NCI-H187 (cell line): Measurements from ENCODE around the gene NUP133.

Experiments
- DNase-seq, 2 experiments: peaks; one replicate each; lab custom pipeline; 2025; lab: John Stamatoyannopoulos, UW

The NUP133 gene

DNA sequence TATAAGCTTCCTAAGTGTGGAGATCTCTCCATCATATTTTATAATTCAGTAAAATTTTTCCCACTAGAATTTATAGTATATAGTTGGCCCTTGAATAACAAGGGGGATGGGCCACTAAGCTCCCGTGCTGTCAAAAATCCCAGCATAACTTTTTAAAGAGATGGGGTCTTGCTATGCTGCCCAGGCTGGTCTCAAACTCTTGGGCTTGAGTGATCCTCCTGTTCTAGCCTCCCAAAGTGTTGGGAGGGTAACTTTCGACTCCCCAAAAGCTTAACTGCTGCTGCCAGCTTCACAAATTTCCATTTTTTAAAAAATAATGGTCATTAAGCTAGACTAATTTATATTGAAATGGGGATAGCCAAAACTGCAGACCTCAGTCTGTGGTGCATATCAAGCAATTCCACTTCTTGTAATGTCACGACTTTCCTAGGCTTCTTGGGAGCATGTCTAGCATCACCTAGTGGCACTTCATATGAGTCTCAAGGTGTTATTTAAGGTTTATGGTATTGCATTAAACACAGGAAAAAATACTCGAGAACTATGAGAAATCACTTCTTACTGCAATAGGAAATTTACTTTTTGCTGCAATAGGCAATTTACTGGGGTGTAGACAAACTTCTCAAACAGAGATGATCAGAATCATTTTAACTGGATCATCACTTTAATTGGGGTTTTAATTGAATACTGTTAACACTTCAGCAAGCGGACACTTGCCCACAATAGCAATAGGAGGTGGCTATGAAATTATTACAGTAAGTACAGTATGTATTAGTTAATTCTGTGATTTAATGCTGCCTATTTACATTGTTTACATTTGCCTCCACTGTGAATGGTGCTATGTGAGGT, 55.0 kb downstream of the NUP133 start:
- no peak for DNase-seq

DNA sequence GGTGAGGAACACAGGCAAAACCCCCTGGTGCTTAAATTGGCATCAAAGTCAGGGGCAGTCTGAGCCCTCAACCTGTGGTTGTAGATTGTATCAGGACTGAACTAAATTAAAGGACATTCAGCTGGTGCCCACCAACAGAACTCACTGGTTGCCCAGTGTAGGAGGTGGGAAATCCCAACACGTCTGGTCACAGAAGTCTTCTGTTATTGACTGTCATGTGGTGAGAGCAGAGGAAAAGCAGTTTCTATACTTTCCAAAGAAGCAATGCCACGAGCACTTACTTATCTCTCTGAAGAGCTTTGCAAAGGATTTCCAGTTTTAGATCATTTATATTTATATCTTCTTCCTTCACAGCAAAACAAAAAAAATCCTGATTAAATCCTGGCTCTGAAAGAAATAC, 59.3 kb downstream of the NUP133 start:
- no peak for DNase-seq

GRCh38 chr1:229448354-229448753, 59.8 kb downstream of the NUP133 start:
- no peak for DNase-seq

GRCh38 chr1:229447809-229448252, 60.3 kb downstream of the NUP133 start:
- no peak for DNase-seq

DNA sequence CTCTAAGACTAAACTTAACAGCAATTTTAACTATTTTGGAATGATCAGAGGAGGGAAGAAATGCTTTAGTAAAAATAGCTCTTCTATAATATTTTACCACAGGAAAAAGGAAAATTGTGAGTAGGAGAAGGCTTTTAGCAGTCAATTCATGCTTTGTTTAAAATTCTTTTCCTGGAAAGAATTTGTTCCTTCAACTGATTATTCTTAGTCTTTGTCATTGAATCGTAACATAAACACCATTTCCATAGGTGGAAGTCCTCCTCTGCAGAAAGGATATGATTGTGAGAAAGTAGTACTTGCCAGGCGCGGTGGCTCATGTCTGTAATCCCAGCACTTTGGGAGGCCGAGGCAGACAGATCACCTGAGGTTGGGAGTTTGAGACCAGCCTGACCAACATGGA, 62.3 kb downstream of the NUP133 start:
- DNase-seq, result no peak

DNA sequence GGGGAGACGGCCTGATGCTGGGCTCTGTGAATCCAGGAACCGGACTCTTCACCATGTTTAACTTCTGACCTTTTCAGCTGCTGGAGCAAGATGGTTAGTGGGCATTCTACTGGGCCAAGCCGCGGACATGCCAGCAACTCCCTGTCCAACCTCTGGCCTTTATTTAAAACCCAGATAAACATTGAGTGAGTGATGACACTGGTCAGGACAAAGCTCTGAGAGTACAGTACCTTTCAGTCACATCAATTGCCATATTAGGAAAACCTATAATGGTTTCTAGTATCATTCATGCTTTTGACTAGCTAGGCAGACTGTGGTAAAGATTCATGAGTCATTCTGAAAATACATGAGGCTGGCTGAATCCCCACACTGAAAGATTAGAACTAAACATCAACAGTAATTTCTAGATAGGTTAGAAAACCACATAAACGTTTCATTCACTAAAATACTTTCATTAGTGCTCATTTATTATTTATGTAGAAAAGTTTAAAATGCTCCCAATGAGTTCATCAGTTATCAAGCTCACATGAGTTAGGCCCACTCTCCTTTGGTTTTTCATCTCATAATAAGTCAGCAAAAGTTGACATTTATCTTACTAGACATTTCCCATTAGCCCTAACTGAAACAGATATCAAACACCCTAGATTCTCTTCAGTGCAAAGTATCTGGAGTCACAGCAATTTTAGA, 67.1 kb downstream of the NUP133 start:
- DNase-seq, result no peak

DNA sequence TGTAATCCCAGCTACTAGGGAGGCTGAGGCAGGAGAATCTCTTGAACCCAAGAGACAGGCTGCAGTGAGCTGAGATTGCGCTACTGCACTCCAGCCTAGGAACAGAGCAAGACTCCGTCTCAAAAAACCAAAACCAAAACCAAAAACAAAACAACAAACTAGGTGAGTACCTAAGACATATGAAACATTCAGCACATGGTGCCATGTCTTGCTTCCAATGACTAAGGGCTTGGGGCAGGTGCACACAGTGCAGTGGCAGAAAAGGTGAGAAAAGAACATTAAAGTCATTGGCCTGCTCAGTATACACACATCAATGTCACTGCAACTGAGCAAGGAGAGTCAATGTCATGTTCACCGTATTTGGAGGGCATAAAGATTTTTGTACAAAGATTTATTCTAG, 70.1 kb downstream of the NUP133 start:
- DNase-seq, result no peak

DNA sequence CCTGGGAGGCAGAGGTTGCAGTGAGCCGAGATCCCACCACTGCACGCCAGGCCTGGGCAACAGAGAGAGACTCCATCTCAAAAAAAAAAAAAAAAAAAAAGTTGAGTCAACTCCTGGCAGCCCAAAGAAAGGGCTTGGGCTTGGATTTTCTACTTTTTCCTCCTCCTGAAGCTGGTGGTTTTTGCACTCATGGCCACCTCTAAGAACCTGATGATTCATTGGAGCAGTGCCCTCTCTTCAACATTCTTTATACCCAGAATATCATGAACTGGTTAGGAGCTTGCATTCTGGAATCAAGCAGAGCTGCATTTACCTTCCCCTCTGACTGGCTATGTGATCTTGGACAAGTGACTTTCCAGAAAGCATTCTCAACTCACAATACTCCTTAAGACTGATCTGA, 70.7 kb downstream of the NUP133 start:
- no peak for DNase-seq

DNA sequence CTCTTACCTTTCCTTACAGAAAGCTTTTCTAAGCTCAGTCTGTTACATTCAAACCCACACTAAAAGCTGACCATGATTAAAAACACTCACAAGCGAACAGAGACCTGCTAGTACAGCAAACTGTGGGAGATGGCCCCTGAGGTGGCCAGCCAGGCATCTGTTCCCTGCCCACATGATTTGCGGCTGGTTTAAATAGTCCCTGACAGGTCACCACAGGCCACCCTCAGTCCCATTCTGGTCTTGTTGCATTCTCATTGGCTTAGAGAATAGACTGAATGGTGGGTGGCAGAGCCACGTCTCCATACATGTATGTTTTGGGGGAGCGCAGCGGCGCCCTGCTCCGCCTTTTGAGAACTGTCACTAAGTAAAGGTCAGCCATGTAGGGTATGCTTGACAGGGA, 71.9 kb downstream of the NUP133 start:
- no peak for DNase-seq

GRCh38 chr1:229434641-229435051, 73.5 kb downstream of the NUP133 start:
- no peak for DNase-seq

DNA sequence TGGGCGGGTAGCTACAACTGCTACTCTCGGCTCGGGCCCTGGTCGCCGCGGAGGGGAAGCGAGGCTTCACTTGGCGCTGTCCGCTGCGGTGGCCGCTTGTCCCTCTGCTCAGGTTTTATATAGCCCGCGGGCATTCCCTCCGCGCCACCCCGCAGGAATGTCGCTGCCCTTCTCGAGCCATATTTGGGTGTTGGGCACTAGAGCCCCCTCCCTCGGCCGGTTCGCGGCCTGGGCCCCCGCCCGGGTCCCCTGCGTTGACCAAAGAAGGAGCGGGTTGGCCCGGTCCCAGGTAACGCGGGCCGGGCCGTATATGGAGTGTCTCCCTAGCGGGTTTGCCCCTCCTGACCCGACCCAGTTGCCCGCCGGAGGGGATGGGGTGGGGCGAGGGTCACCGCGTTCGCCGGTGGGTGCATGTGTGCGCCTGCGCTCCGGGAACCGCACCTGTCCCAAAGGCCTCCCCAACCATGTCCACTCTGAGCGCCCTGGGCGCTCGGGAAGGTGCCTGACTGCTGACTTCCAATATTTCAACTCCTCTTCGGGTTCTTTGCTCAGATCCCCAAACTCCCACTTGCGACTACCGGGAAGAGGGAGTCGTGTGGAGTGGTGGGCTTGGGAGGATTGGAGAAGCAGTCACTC, 74.0 kb downstream of the NUP133 start, which contains the start of gene ACTA1:
Gene ACTA1 (minus strand): TSS at position 90 of the 636 bp plus-strand sequence. CDS start 979 bp downstream, outside the sequence.
- no peak for DNase-seq

- no peak for DNase-seq
Measured at GRCh38 chr1:229433364-229434004, 74.7 kb downstream of the NUP133 start.

DNA sequence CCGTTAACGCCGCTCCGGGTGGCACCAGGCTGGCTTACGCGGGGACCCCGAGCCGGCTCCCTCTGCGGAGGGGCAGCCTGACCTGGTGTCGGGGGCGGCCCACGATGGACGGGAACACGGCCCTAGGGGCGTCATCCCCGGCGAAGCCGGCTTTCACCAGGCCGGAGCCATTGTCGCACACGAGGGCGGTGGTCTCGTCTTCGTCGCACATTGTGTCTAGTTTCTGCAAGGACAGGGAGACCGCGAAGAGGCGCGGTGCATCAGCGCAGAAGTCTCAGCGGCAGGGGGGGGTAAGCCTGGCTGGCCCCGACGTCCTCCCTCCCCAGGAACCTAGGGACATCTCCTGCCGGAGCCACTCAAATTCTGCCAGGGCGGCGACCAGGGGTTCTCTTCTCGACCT, 75.2 kb downstream of the NUP133 start:
- no peak for DNase-seq

DNA sequence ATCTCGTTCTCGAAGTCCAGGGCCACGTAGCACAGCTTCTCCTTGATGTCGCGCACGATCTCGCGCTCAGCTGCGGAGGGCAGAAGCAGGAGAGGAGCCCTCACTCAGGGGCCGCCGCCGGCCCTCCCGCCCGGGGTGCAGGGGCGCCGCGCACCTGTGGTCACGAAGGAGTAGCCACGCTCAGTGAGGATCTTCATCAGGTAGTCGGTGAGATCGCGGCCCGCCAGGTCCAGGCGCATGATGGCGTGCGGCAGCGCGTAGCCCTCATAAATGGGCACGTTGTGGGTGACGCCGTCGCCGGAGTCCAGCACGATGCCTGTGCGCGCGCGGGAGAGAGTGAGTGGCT, 76.1 kb downstream of the NUP133 start:
- DNase-seq, result no peak

DNA sequence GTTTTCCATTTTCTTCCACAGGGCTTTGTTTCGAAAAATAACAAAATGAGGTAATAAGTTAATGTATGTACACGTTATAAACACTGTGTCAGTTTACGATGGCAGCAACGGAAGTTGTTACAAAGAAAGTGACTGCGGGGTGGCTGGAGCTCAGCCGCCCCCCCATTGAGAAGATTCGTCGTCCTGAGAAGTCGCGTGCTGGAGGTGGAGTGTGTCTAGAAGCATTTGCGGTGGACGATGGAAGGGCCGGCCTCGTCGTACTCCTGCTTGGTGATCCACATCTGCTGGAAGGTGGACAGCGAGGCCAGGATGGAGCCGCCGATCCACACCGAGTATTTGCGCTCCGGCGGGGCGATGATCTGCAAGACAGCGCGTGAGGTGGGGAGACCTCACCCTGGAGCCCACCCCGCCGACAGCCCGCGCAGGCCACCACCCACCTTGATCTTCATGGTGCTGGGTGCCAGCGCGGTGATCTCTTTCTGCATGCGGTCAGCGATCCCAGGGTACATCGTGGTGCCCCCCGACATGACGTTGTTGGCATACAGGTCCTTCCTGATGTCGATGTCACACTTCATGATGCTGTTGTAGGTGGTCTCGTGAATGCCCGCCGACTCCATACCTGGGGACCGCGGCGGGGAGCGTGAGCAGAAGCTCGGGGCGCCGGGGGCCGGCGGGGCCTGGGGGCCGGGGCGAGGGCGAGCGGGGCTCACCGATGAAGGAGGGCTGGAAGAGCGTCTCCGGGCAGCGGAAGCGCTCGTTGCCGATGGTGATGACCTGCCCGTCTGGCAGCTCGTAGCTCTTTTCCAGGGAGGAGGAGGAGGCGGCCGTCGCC, 76.6 kb downstream of the NUP133 start:
- DNase-seq, result no peak

DNA sequence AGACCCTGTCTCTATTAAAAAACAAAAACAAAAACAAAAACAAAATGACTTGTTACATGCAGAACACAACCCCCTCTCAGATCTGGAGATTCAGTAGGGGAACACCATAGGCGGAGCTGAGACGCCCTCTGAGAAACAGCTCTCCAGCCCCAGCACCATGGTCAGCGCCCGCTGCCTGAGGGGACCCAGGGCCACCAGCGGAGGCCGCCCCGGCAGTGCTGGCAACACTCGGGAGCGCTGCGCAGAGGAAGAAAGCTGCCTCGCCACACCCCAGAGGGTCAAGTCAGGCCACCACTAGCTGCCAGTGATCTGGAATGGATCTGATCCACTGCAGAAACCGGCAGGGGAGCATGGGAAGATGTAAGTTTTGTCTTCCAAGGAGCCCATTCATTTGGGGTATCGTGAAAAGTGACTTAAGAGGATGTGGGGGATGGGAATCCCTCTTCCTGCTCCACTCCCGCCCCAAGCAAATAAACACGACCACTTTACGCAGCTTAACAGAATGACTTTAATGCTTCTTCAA, 77.3 kb downstream of the NUP133 start:
- DNase-seq, result no peak

GRCh38 chr1:229428256-229428655, 79.9 kb downstream of the NUP133 start:
- DNase-seq, result no peak

DNA sequence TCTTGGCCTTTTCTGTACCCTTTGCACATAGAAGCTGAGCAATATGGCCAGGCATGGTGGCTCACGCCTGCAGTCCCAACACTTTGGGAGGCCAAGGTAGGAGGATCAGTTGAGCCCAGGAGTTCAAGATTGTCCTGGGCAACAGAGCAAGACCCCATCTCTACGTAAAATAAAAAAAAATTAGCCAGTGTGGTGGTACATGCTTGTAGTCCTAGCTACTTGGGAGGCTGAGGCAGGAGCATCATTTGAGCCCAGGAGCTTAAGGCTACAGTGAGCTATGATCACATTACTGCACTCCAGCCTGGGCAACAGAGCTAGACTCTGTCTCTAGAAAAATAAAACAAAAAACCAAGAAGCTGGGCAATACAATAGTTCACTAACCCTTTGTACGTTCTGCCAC, 80.6 kb downstream of the NUP133 start:
- no peak for DNase-seq

DNA sequence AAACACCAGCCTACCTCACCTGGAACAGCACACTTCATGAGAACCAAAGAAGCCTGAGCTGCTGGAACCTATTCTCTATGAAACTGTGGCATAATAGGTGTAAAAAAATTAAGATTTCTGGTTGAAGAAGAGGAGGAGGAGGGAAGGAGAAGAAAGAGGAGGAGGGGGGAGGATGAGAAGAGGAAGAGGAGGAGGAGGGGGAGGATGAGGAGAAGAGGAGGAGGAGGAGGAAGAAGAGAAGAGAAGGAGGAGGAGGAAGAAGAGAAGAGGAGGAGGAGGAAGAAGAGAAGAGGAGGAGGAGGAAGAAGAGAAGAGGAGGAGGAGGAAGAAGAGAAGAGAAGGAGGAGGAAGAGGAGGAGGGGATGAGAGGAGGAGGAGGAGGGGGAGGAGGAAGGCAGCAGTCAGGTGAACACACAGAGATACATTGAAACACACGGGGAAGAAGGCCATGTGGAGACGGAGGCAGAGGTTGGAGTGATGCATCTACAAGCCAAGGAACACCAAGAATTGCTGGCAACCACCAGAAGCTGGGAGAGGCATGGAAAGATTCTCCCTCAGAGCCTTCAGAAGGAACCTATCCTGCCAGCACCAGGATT, 82.5 kb downstream of the NUP133 start:
- DNase-seq, result no peak

DNA sequence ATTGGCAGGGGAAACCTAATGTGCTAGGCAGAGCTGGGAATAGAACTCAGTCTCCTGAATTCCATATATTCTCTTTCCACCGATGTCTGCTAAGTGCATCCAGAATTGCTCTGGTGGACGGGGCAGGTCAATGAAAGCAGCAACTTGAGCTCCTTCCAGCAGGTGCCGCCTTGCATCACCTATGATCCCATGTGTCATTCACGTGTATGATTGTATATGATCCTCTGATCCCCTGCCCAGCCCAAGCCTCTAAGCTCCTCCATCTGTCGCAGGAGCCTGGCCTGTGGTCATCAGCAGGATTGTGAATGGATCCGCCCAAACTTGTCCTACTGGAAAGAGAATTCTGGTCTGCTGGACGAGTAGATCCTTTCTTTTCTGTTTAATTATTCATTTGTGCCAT, 87.4 kb downstream of the NUP133 start:
- DNase-seq, result no peak

GRCh38 chr1:229420224-229420623, 87.9 kb downstream of the NUP133 start:
- DNase-seq, result no peak
